PC-9 (cell line): ENCODE measurements around the gene GAD1.

ENCODE experiments used
- EZH2 ChIP-seq: fragments of 200-600 bp; sonication (generic); IDR thresholded peaks from 2 replicates; pipeline ENCODE4 v1.8.0; 2017; ENCODE audit warnings: antibody characterized with exemption, low read depth
- TF ChIP-seq, protein P1 (sequence below): fragments of 200-600 bp; sonication (generic); conservative IDR thresholded peaks from 2 replicates; pipeline ENCODE4 v1.6.1; 2017; ENCODE audit warnings: mixed run types, antibody characterized with exemption, mild to moderate bottlenecking, moderate library complexity

DNA sequence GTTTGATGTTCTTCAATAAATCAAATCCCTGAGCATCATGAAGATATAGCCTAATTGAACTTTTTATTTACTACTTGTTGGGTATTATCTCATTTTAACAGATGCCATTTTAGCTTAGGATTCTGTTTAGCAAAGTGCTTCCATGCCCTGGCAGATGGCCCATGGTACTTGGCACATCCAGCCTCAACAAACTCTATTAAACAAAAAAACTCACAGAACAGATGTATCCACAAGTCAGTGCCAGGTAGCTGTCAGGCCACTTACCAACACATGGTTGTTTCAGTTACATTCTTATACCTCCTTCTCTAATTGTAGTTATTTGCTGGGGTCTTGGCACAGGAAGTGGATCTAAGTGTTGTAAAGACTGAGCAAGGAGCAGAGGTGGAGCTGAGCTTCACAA is 29.6 kb downstream of the GAD1 start:
- TF ChIP-seq, protein P1, sequence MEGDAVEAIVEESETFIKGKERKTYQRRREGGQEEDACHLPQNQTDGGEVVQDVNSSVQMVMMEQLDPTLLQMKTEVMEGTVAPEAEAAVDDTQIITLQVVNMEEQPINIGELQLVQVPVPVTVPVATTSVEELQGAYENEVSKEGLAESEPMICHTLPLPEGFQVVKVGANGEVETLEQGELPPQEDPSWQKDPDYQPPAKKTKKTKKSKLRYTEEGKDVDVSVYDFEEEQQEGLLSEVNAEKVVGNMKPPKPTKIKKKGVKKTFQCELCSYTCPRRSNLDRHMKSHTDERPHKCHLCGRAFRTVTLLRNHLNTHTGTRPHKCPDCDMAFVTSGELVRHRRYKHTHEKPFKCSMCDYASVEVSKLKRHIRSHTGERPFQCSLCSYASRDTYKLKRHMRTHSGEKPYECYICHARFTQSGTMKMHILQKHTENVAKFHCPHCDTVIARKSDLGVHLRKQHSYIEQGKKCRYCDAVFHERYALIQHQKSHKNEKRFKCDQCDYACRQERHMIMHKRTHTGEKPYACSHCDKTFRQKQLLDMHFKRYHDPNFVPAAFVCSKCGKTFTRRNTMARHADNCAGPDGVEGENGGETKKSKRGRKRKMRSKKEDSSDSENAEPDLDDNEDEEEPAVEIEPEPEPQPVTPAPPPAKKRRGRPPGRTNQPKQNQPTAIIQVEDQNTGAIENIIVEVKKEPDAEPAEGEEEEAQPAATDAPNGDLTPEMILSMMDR = no peak
- no peak for TF ChIP-seq EZH2
